PC-9 (cell line): Measurements from ENCODE around the gene PRR5L. TPM values are rescaled to one million over a fixed set of nuclear protein-coding genes. Genes with fewer than 3 reads are reported as not detected.

Experiments used
- BruUV-seq: library from RNA; stranded (reverse); fragments of 400-500 nt; replicated peaks from 2 replicates; lab custom pipeline; 2021; lab: Mats Ljungman, UMichigan
- CTCF ChIA-PET: fragments of 300-600 bp; sonication (Branson Sonifier 250); formaldehyde crosslinking; loops from one replicate; lab custom pipeline; 2022; ENCODE audit warnings: antibody characterized with exemption; lab: Charles Lee
- POLR2A ChIA-PET: fragments of 300-600 bp; sonication (Branson Sonifier 250); formaldehyde crosslinking; loops from one replicate; lab custom pipeline; 2022; ENCODE audit warnings: antibody characterized with exemption; ENCODE audit not compliant: unreplicated experiment; lab: Charles Lee
- DNase-seq, 2 experiments: peaks; one replicate each; pipeline versions ENCODE4 v3.0.0 to v3.0.0-alpha.2; 2015 to 2022; ENCODE audit warnings: mixed read lengths in 1 of 2
- H2AFZ ChIP-seq: fragments of 200-600 bp; sonication (generic); 2 replicates; pipeline ENCODE4 v1.8.1; 2017; ENCODE audit warnings: antibody characterized with exemption
- H3F3A ChIP-seq: fragments of 200-600 bp; sonication (generic); 2 replicates; pipeline ENCODE4 v1.8.1; 2017; ENCODE audit warnings: antibody characterized with exemption, mild to moderate bottlenecking, low read depth; ENCODE audit not compliant: insufficient read depth
- H3K27ac ChIP-seq: fragments of 200-600 bp; sonication (generic); 2 replicates; pipeline ENCODE4 v1.6.1; 2016; ENCODE audit warnings: mixed run types
- H3K27me3 ChIP-seq: fragments of 200-600 bp; sonication (generic); 2 replicates; pipeline ENCODE4 v1.6.1; 2016; ENCODE audit warnings: low read depth, mixed run types; ENCODE audit not compliant: insufficient read depth
- H3K36me3 ChIP-seq: fragments of 200-600 bp; sonication (generic); 2 replicates; pipeline ENCODE4 v1.6.1; 2016; ENCODE audit warnings: low read depth, mixed run types
- H3K4me1 ChIP-seq: fragments of 200-600 bp; sonication (generic); replicated peaks from 2 replicates; pipeline ENCODE4 v1.6.1; 2016; ENCODE audit warnings: mixed run types; ENCODE audit not compliant: insufficient read depth
- H3K4me2 ChIP-seq: fragments of 200-600 bp; sonication (generic); 2 replicates; pipeline ENCODE4 v1.6.1; 2017; ENCODE audit warnings: mixed run types
- H3K4me3 ChIP-seq: fragments of 200-600 bp; sonication (generic); 2 replicates; pipeline ENCODE4 v1.6.1; 2016; ENCODE audit warnings: mixed run types
- H3K79me2 ChIP-seq: fragments of 200-600 bp; sonication (generic); 2 replicates; pipeline ENCODE4 v1.6.1; 2017; ENCODE audit warnings: low read depth, mixed run types
- H3K9me2 ChIP-seq: fragments of 200-600 bp; sonication (generic); 2 replicates; pipeline ENCODE4 v1.8.1; 2017; ENCODE audit warnings: mild to moderate bottlenecking; ENCODE audit not compliant: insufficient read depth
- H3K9me3 ChIP-seq: fragments of 200-600 bp; sonication (generic); 2 replicates; pipeline ENCODE4 v1.8.1; 2016; ENCODE audit warnings: low read depth; ENCODE audit not compliant: insufficient read depth
- H4K20me1 ChIP-seq: fragments of 200-600 bp; sonication (generic); 2 replicates; pipeline ENCODE4 v1.8.1; 2017; ENCODE audit not compliant: insufficient read depth
- EZH2 ChIP-seq: fragments of 200-600 bp; sonication (generic); IDR thresholded peaks from 2 replicates; pipeline ENCODE4 v1.8.0; 2017; ENCODE audit warnings: antibody characterized with exemption, low read depth
- intact Hi-C: fragments of 100-400 bp; cut with micrococcal nuclease; formaldehyde crosslinking; loops from one replicate; pipeline ENCODE4 v1.10.0; 2022; ENCODE audit not compliant: unreplicated experiment
- total RNA-seq: library from RNA; stranded (reverse); gene quantifications from 2 replicates; pipeline ENCODE4 v1.2.3, GENCODE V29; 2021
- TF ChIP-seq, protein P1 (sequence below): fragments of 200-600 bp; sonication (generic); conservative IDR thresholded peaks from 2 replicates; pipeline ENCODE4 v1.6.1; 2017; ENCODE audit warnings: mixed run types, antibody characterized with exemption, mild to moderate bottlenecking, moderate library complexity

Gene PRR5L
- total RNA-seq, 1 experiment from 2014 or later, result 5.1 TPM

- Histone ChIP-seq H3K79me2 (no peaks in the 10 kb centered on the region), H3K4me2 (no peak overlapping the region), H3K9me2 (no peaks in the 10 kb centered on the region), H3K36me3 (no peaks in the 10 kb centered on the region), H3K4me3 (no peak overlapping the region), H4K20me1 (no peaks in the 10 kb centered on the region), H3K9me3 (no peaks in the 10 kb centered on the region), H3K27ac (no peak overlapping the region), H3K27me3 (no peaks in the 10 kb centered on the region), H2AFZ (no peak overlapping the region), H3F3A (no peaks in the 10 kb centered on the region), H3K4me1 (no peaks in the 10 kb centered on the region)
- peak; percentile 46 to 63 for DNase-seq
- no TSS peak for BruUV-seq
- intact Hi-C loops, result loop anchor here (1.0 to 2.0 kb wide), 6 partner anchors 443 to 1340 kb away; no protein-coding TSS in a partner anchor
- CTCF ChIA-PET, result interaction anchor here (0.6 to 2.6 kb wide), 5 partner anchors 213 to 651 kb away, joined by 3 to 21 read pairs (median 8); no protein-coding TSS in a partner anchor
- TF ChIP-seq EZH2, result no peak
- TF ChIP-seq, protein P1, sequence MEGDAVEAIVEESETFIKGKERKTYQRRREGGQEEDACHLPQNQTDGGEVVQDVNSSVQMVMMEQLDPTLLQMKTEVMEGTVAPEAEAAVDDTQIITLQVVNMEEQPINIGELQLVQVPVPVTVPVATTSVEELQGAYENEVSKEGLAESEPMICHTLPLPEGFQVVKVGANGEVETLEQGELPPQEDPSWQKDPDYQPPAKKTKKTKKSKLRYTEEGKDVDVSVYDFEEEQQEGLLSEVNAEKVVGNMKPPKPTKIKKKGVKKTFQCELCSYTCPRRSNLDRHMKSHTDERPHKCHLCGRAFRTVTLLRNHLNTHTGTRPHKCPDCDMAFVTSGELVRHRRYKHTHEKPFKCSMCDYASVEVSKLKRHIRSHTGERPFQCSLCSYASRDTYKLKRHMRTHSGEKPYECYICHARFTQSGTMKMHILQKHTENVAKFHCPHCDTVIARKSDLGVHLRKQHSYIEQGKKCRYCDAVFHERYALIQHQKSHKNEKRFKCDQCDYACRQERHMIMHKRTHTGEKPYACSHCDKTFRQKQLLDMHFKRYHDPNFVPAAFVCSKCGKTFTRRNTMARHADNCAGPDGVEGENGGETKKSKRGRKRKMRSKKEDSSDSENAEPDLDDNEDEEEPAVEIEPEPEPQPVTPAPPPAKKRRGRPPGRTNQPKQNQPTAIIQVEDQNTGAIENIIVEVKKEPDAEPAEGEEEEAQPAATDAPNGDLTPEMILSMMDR, result peak; percentile 97
- POLR2A ChIA-PET, result interaction anchor here (0.6 to 0.7 kb wide), 2 partner anchors 853 to 1715 kb away, joined by 4 to 5 read pairs; no protein-coding TSS in a partner anchor
Observed at GRCh38 chr11:36265793-36266628, 30.1 kb upstream of the PRR5L start.

DNA sequence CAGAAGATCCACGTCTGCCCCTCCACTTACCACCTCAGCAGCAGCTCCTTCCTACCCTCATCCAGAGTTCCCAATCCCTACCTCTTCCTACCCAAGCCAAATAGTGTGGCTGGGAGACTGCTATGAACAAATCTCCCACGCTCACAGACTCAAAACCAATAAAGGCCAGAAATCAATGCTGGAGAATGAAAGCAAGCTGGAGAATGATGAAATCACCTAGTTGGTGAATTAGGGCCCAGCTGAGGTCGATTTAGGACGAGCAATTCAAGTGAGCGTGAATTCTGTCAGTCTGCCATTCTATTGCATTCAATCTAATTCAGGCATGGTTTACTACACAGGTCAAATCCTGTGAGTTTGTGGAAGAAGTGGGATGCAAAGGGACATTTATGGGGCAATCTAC is 29.3 kb upstream of the PRR5L start:
- Histone ChIP-seq H2AFZ (no peak overlapping the region), H3K4me3 (no peak overlapping the region), H3K79me2 (no peaks in the 10 kb centered on the region), H3K27me3 (no peaks in the 10 kb centered on the region), H3K36me3 (no peaks in the 10 kb centered on the region), H3K9me2 (no peaks in the 10 kb centered on the region), H3F3A (no peaks in the 10 kb centered on the region), H3K9me3 (no peaks in the 10 kb centered on the region), H3K27ac (no peak overlapping the region), H3K4me1 (no peaks in the 10 kb centered on the region), H4K20me1 (no peaks in the 10 kb centered on the region), H3K4me2 (no peak overlapping the region)
- POLR2A ChIA-PET, result interaction anchor here (0.6 kb wide), 1 partner anchor 150 kb away, joined by 7 read pairs; no protein-coding TSS in a partner anchor
- TF ChIP-seq EZH2, result no peak
- TF ChIP-seq, protein P1, result no peak
- CTCF ChIA-PET, result interaction anchor here (1.0 to 2.6 kb wide), 5 partner anchors 212 to 779 kb away, joined by 5 to 21 read pairs (median 8); no protein-coding TSS in a partner anchor
- no peak for DNase-seq
- BruUV-seq, result no TSS peak
- intact Hi-C loops, result loop anchor here (1.0 to 2.0 kb wide), 6 partner anchors 444 to 1340 kb away; no protein-coding TSS in a partner anchor

GRCh38 chr11:36268337-36268985 is 27.6 kb upstream of the PRR5L start:
- no peaks in the 10 kb centered on the region for H3K4me1 ChIP-seq
- H3K9me2 ChIP-seq, result no peaks in the 10 kb centered on the region
- H3K27me3 ChIP-seq, result no peaks in the 10 kb centered on the region
- no peaks in the 10 kb centered on the region for H3K36me3 ChIP-seq
- CTCF ChIA-PET, result no interaction called here
- POLR2A ChIA-PET, result no interaction called here
- DNase-seq, result no peak
- no peak for TF ChIP-seq EZH2
- TF ChIP-seq, protein P1, result no peak
- no peak overlapping the region for H3K4me3 ChIP-seq
- no peaks in the 10 kb centered on the region for H3K9me3 ChIP-seq
- intact Hi-C loops, result no loop called here
- no peak overlapping the region for H2AFZ ChIP-seq
- no peak overlapping the region for H3K4me2 ChIP-seq
- BruUV-seq, result no TSS peak
- H3K79me2 ChIP-seq, result no peaks in the 10 kb centered on the region
- no peaks in the 10 kb centered on the region for H3F3A ChIP-seq
- H3K27ac ChIP-seq, result no peak overlapping the region
- H4K20me1 ChIP-seq, result no peaks in the 10 kb centered on the region
